GM12878 (cell line): ENCODE results near the gene BPTF.

Experiments
- BRCA1 ChIP-seq: IDR thresholded peaks from 2 replicates; pipeline ENCODE4 v1.6.1; 2011; ENCODE audit warnings: low read depth, low read length, improper control_type of control experiment
- CREB1 ChIP-seq: IDR thresholded peaks from 2 replicates; pipeline ENCODE4 v1.6.1; 2012; ENCODE audit warnings: low read depth, mild to moderate bottlenecking, inconsistent platforms
- EZH2 ChIP-seq: IDR thresholded peaks from 2 replicates; pipeline ENCODE4 v1.6.1; 2012; ENCODE audit warnings: low read depth, mild to moderate bottlenecking, control low read depth, inconsistent platforms, low read length, borderline replicate concordance; ENCODE audit not compliant: control insufficient read depth
- FOXM1 ChIP-seq: IDR thresholded peaks from 2 replicates; pipeline ENCODE4 v1.6.1; 2012; ENCODE audit warnings: low read depth, mild to moderate bottlenecking, inconsistent platforms, low read length, moderate library complexity
- GABPA ChIP-seq: IDR thresholded peaks from 2 replicates; pipeline ENCODE4 v1.6.1; 2014; ENCODE audit warnings: antibody characterized with exemption, low read depth, mild to moderate bottlenecking, inconsistent platforms
- MTA2 ChIP-seq: fragments of 450-650 bp; IDR thresholded peaks from 2 replicates; pipeline ENCODE4 v1.6.1; 2016; ENCODE audit warnings: low read depth, mild to moderate bottlenecking, moderate library complexity
- NRF1 ChIP-seq: conservative IDR thresholded peaks from 2 replicates; pipeline ENCODE4 v1.6.1; 2011; ENCODE audit warnings: mild to moderate bottlenecking, low read depth, low read length, improper control_type of control experiment
- POLR2A ChIP-seq: IDR thresholded peaks from 2 replicates; pipeline ENCODE4 v1.6.1; 2011; ENCODE audit warnings: low read depth, mild to moderate bottlenecking, low read length
- POLR2AphosphoS5 ChIP-seq: IDR thresholded peaks from 2 replicates; pipeline ENCODE4 v1.6.1; 2011; ENCODE audit warnings: mild to moderate bottlenecking, low read length, inconsistent platforms
- RFX5 ChIP-seq: IDR thresholded peaks from 2 replicates; pipeline ENCODE4 v1.6.1; 2011; ENCODE audit warnings: low read depth, low read length, improper control_type of control experiment
- TCF12 ChIP-seq: IDR thresholded peaks from 2 replicates; pipeline ENCODE4 v1.6.1; 2011; ENCODE audit warnings: low read depth, mild to moderate bottlenecking, low read length
- TF ChIP-seq, protein P1 (sequence below): IDR thresholded peaks from 2 replicates; pipeline ENCODE4 v1.6.1; 2012; ENCODE audit warnings: mild to moderate bottlenecking, low read depth, low read length
- TF ChIP-seq, protein P2 (sequence below): fragments of 450-650 bp; IDR thresholded peaks from 2 replicates; pipeline ENCODE4 v1.6.1; 2017; ENCODE audit warnings: mild to moderate bottlenecking

GRCh38 chr17:68016838-68017237 lies 191.5 kb downstream of the BPTF start:
- TF ChIP-seq FOXM1 (no peak), NRF1 (no peak), BRCA1 (no peak), EZH2 (no peak), RFX5 (no peak), GABPA (no peak), POLR2AphosphoS5 (no peak), MTA2 (no peak), TCF12 (no peak), POLR2A (no peak), CREB1 (no peak)
- TF ChIP-seq, protein P1, sequence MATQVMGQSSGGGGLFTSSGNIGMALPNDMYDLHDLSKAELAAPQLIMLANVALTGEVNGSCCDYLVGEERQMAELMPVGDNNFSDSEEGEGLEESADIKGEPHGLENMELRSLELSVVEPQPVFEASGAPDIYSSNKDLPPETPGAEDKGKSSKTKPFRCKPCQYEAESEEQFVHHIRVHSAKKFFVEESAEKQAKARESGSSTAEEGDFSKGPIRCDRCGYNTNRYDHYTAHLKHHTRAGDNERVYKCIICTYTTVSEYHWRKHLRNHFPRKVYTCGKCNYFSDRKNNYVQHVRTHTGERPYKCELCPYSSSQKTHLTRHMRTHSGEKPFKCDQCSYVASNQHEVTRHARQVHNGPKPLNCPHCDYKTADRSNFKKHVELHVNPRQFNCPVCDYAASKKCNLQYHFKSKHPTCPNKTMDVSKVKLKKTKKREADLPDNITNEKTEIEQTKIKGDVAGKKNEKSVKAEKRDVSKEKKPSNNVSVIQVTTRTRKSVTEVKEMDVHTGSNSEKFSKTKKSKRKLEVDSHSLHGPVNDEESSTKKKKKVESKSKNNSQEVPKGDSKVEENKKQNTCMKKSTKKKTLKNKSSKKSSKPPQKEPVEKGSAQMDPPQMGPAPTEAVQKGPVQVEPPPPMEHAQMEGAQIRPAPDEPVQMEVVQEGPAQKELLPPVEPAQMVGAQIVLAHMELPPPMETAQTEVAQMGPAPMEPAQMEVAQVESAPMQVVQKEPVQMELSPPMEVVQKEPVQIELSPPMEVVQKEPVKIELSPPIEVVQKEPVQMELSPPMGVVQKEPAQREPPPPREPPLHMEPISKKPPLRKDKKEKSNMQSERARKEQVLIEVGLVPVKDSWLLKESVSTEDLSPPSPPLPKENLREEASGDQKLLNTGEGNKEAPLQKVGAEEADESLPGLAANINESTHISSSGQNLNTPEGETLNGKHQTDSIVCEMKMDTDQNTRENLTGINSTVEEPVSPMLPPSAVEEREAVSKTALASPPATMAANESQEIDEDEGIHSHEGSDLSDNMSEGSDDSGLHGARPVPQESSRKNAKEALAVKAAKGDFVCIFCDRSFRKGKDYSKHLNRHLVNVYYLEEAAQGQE = no peak
- TF ChIP-seq, protein P2, sequence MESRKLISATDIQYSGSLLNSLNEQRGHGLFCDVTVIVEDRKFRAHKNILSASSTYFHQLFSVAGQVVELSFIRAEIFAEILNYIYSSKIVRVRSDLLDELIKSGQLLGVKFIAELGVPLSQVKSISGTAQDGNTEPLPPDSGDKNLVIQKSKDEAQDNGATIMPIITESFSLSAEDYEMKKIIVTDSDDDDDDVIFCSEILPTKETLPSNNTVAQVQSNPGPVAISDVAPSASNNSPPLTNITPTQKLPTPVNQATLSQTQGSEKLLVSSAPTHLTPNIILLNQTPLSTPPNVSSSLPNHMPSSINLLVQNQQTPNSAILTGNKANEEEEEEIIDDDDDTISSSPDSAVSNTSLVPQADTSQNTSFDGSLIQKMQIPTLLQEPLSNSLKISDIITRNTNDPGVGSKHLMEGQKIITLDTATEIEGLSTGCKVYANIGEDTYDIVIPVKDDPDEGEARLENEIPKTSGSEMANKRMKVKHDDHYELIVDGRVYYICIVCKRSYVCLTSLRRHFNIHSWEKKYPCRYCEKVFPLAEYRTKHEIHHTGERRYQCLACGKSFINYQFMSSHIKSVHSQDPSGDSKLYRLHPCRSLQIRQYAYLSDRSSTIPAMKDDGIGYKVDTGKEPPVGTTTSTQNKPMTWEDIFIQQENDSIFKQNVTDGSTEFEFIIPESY = no peak
